GM21447 (cell line): Measurements from ENCODE around the gene LSM4.

ENCODE experiments used
- ATAC-seq: cut with Tn5 transposase; IDR thresholded peaks from one replicate; pipeline ENCODE4 v1.9.1; 2021; ENCODE audit not compliant: unreplicated experiment

The LSM4 gene

GRCh38 chr19:18311502-18312091 lies 11.3 kb downstream of the LSM4 start:
- no peak for ATAC-seq

- ATAC-seq: no peak
These were observed 11.9 kb downstream of the LSM4 start for GRCh38 chr19:18310966-18311365.

- no peak for ATAC-seq
These were observed 12.6 kb downstream of the LSM4 start for GRCh38 chr19:18310118-18310909.

GRCh38 chr19:18309525-18310064 lies 13.3 kb downstream of the LSM4 start:
- no peak for ATAC-seq

- ATAC-seq: no peak
These were observed 13.9 kb downstream of the LSM4 start for GRCh38 chr19:18308948-18309325.

GRCh38 chr19:18308051-18308947 lies 14.6 kb downstream of the LSM4 start:
- ATAC-seq: no peak

DNA sequence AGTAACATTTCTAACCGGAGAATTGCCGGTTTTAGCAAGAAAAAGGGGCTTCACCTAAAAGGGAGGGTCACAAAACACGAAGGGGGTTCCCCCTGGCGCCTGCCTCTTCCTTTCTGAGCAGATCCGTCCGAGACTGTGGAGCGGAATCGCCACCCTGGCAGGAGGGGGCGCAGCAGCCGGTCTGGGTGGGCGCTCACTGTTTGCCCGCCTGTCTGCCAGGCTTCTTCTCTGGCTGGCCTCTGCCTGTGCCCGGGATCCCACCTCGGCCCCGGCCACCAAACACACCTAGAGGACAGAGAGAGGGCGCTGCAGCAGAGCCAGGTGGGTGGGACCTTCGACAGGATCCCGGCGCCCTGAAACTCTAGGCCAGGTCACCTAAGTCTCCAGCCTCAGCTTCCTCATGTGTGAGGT lies 15.6 kb downstream of the LSM4 start:
- no peak for ATAC-seq

DNA sequence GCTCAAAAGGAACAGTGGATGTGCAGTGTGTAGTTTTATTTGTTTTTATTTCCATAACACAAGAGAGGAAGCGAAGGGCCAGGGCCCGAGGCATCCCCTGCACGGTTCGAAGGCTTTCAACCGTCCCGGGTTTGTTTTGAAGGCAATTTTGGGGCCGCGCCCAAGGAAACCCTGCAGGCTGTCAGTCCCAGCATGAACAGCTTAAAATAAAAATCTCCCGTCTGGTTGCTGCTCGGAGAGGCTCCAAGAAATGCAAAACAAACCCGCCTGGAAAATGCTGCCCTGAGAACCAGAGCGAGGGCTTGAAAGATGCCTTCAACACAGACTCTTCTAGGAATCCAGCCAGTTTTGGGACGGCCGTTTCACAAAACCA lies 16.0 kb downstream of the LSM4 start:
- ATAC-seq: no peak

- no peak for ATAC-seq
These were observed 16.5 kb downstream of the LSM4 start for GRCh38 chr19:18306209-18306887.

DNA sequence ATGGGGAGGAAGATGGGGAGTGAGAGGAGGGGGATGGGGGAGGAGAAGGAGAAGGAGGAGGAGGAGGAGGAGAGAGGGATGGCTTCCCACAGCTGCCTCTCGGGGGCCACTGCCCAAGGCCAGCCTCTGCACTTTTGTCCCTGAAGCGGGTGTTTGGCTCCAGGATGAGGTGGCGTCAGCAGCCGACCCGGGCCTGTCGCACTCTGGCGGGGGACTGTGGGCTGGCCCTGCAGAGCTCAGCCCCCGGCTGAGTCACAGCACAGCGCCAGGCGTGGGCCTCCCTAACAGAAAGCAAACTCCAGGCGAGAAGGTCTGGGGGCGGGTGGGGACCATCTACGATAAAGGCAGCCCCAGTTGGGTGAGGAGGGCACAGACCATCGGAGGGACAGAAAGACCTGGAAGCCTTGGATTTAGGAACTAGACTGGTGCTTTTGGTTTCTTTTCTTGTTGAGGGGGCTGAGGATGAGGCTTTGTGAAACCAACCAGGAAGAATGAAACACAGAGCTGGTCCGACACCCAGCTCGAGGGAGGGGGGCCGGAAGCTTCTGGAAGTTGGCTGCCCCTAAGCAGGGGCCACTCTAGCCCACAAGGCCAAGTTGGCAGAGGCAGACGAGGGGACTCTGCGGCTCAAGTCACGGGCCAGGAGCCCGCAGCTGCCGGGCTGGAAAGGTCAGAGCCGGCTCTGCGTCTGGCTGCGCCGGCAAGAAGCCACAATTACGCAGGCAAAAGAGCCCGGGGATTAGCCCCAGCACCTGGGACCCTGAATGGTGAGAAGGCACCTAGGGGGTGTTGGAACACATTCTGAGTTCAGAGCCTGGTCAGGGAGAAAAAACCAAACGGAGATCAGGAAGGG lies 18.2 kb downstream of the LSM4 start:
- ATAC-seq: peak; percentile 37

- ATAC-seq: no peak
These were observed 18.7 kb downstream of the LSM4 start for GRCh38 chr19:18304208-18304457.

GRCh38 chr19:18301718-18302111 lies 21.2 kb downstream of the LSM4 start:
- ATAC-seq: no peak

DNA sequence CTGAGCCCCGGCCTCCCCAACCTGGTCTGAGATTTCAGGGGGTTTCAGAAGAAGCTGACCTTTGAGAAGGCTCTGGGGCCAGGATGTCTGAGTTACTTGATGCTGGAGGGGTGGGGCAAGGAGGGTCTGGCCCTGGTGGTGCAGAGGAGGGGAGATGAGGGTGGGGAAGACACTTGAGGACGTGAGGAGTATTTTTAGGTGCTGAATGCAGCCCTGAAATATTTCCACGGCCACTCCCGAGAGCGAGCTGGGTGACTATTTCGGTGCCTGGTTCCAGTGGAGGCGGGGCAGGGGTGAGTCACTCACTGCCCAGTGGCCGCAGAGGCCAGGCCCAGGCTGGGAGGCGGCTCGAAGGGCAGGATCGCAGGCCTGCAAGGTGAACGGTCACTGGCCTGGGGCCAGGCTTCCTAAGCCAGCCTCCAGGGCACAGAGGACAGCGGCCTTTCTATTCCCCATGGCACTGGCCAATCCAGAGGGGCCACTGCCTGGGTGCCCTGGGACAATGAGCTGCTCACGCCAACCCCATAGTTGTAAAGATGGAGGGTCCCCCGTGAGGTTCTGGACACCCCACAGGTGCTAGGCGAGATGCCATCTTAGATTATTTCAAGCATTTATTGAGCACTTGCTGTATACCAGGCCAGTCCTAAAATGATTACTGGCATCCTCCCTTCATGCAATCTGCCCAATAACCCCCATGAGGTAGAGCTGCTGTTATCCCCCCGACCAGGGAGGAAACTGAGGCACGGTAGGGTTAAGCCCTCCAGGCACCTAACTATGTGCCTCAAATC lies 21.8 kb downstream of the LSM4 start:
- ATAC-seq: no peak

DNA sequence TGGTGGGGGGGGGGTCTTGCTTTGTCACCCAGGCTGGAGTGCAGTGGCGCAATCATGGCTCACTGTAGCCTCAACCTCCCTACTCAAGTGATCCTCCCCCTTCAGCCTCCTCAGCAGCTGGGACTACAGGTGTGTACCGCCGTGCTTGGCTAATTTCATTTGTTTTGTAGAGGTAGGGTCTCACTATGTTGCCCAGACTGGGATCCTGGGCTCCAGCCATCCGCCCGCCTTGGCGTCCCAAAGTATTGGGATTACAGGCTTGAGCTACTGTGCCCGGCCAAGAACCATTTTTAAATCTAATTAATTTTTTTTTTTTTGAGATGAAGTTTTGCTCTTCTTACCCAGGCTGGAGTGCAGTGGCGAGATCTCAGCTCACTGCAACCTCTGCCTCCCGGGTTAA lies 23.2 kb downstream of the LSM4 start:
- no peak for ATAC-seq

DNA sequence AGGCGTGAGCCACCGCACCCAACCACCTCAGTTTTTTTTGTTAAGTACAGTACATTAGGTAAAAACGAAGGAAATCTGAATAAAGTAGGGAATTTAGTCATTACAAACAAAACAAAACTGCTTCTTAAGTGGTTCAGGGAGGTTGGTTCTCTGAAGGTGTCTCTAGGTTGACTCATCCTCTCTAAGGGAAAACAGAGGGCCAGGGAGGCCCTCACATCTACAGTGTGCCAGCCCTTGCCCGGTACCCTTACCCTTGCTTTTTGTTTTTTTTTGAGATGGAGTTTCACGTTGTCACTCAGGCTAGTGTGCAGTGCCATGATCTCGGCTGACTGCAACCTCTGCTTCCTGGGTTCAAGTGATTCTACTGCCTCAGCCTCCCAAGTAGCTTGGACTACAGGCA lies 24.3 kb downstream of the LSM4 start:
- no peak for ATAC-seq

GRCh38 chr19:18297308-18297707 lies 25.6 kb downstream of the LSM4 start:
- no peak for ATAC-seq

GRCh38 chr19:18295034-18295451 lies 27.8 kb downstream of the LSM4 start:
- no peak for ATAC-seq

DNA sequence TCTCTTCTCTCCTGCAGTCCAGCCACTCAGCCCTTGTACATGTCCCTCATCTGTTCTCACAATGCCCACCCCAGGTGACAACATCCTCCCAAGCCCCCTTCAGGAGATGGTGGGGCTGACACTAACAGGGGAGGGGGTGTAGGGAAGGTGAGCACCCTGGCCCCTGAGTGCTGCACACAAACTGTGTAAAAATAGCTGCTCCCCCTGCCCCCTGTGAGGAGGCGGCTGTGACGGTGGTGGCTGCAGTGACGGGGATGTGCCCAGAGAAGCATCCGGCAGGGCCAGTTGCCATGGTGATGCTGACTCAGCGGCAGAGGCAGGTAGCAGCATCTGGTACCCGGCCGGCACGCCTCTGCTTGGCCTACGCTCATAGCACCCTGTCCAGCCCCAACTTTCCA lies 28.4 kb downstream of the LSM4 start:
- no peak for ATAC-seq

GRCh38 chr19:18293642-18294466 lies 29.0 kb downstream of the LSM4 start:
- no peak for ATAC-seq
